ENCODE measurements around the gene JAZF1. TPM values are rescaled to one million over a fixed set of nuclear protein-coding genes. Genes with fewer than 3 reads are reported as not detected.

The JAZF1 gene
- total and polyA plus RNA-seq, 2 of the 8 experiments (the other 6 are each of a cell fraction or from before 2014, with no cell fraction given), result 2.6 to 21.8 TPM

DNA sequence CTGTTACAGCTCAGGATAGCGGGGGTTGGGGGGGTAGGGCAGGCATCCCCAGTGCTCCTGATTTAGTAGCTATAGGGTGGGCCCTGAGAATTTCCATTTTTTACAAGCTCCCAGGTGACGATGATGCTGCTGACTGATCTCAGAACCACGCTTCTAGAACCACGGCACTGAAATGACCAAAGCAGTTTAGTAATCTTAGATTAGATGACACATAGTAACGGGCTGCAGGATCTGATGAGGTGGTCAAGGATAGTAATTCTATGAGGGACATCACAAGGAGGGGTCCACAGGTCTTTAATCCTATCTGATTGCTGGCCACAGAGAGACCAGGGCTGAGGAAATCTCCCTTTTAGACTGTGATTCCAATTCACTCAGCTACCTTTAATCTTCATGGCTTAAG, 167.2 kb downstream of the JAZF1 start (continued):
- TF ChIP-seq, protein P1, sequence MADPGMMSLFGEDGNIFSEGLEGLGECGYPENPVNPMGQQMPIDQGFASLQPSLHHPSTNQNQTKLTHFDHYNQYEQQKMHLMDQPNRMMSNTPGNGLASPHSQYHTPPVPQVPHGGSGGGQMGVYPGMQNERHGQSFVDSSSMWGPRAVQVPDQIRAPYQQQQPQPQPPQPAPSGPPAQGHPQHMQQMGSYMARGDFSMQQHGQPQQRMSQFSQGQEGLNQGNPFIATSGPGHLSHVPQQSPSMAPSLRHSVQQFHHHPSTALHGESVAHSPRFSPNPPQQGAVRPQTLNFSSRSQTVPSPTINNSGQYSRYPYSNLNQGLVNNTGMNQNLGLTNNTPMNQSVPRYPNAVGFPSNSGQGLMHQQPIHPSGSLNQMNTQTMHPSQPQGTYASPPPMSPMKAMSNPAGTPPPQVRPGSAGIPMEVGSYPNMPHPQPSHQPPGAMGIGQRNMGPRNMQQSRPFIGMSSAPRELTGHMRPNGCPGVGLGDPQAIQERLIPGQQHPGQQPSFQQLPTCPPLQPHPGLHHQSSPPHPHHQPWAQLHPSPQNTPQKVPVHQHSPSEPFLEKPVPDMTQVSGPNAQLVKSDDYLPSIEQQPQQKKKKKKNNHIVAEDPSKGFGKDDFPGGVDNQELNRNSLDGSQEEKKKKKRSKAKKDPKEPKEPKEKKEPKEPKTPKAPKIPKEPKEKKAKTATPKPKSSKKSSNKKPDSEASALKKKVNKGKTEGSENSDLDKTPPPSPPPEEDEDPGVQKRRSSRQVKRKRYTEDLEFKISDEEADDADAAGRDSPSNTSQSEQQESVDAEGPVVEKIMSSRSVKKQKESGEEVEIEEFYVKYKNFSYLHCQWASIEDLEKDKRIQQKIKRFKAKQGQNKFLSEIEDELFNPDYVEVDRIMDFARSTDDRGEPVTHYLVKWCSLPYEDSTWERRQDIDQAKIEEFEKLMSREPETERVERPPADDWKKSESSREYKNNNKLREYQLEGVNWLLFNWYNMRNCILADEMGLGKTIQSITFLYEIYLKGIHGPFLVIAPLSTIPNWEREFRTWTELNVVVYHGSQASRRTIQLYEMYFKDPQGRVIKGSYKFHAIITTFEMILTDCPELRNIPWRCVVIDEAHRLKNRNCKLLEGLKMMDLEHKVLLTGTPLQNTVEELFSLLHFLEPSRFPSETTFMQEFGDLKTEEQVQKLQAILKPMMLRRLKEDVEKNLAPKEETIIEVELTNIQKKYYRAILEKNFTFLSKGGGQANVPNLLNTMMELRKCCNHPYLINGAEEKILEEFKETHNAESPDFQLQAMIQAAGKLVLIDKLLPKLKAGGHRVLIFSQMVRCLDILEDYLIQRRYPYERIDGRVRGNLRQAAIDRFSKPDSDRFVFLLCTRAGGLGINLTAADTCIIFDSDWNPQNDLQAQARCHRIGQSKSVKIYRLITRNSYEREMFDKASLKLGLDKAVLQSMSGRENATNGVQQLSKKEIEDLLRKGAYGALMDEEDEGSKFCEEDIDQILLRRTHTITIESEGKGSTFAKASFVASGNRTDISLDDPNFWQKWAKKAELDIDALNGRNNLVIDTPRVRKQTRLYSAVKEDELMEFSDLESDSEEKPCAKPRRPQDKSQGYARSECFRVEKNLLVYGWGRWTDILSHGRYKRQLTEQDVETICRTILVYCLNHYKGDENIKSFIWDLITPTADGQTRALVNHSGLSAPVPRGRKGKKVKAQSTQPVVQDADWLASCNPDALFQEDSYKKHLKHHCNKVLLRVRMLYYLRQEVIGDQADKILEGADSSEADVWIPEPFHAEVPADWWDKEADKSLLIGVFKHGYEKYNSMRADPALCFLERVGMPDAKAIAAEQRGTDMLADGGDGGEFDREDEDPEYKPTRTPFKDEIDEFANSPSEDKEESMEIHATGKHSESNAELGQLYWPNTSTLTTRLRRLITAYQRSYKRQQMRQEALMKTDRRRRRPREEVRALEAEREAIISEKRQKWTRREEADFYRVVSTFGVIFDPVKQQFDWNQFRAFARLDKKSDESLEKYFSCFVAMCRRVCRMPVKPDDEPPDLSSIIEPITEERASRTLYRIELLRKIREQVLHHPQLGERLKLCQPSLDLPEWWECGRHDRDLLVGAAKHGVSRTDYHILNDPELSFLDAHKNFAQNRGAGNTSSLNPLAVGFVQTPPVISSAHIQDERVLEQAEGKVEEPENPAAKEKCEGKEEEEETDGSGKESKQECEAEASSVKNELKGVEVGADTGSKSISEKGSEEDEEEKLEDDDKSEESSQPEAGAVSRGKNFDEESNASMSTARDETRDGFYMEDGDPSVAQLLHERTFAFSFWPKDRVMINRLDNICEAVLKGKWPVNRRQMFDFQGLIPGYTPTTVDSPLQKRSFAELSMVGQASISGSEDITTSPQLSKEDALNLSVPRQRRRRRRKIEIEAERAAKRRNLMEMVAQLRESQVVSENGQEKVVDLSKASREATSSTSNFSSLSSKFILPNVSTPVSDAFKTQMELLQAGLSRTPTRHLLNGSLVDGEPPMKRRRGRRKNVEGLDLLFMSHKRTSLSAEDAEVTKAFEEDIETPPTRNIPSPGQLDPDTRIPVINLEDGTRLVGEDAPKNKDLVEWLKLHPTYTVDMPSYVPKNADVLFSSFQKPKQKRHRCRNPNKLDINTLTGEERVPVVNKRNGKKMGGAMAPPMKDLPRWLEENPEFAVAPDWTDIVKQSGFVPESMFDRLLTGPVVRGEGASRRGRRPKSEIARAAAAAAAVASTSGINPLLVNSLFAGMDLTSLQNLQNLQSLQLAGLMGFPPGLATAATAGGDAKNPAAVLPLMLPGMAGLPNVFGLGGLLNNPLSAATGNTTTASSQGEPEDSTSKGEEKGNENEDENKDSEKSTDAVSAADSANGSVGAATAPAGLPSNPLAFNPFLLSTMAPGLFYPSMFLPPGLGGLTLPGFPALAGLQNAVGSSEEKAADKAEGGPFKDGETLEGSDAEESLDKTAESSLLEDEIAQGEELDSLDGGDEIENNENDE (IDR thresholded peaks at IDR 0.05; ENCODE audit: insufficient replicate concordance, low read length), result no peak
- no peak for TF ChIP-seq RFX5 (IDR thresholded peaks at IDR 0.05; ENCODE audit: borderline replicate concordance, low read depth, low read length)
- no peak for TF ChIP-seq KDM5A (IDR thresholded peaks at IDR 0.05; ENCODE audit: low read length)
- no peak for TF ChIP-seq PHF8 (conservative IDR thresholded peaks at IDR 0.05; ENCODE audit: low read depth, low read length)
- TF ChIP-seq ATF3 (IDR thresholded peaks at IDR 0.05; ENCODE audit: insufficient read depth, low read depth, low read length), result no peak
- TF ChIP-seq EP300 (IDR thresholded peaks at IDR 0.05; ENCODE audit: borderline replicate concordance in 1 of 2, low read depth in 2 of 2, low read length in 2 of 2), result no peak
- no peak for TF ChIP-seq CBX8 (IDR thresholded peaks at IDR 0.05; ENCODE audit: borderline replicate concordance, low read depth, low read length)
- TF ChIP-seq, protein P2, sequence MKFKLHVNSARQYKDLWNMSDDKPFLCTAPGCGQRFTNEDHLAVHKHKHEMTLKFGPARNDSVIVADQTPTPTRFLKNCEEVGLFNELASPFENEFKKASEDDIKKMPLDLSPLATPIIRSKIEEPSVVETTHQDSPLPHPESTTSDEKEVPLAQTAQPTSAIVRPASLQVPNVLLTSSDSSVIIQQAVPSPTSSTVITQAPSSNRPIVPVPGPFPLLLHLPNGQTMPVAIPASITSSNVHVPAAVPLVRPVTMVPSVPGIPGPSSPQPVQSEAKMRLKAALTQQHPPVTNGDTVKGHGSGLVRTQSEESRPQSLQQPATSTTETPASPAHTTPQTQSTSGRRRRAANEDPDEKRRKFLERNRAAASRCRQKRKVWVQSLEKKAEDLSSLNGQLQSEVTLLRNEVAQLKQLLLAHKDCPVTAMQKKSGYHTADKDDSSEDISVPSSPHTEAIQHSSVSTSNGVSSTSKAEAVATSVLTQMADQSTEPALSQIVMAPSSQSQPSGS (IDR thresholded peaks at IDR 0.05; ENCODE audit: low read length), result no peak
- no peak for TF ChIP-seq NRF1 (IDR thresholded peaks at IDR 0.05; ENCODE audit: low read depth, low read length)

All from H1 (cell line).